ENCODE results near the gene CDC42SE1. TPM values are rescaled to one million over a fixed set of nuclear protein-coding genes. Genes with fewer than 3 reads are reported as not detected.
A peak's percentile ranks its signal among the peaks of the same experiment; 100 is the strongest.

CDC42SE1 gene
- total RNA-seq, 1 donor from 2014 or later = 114 TPM

DNA sequence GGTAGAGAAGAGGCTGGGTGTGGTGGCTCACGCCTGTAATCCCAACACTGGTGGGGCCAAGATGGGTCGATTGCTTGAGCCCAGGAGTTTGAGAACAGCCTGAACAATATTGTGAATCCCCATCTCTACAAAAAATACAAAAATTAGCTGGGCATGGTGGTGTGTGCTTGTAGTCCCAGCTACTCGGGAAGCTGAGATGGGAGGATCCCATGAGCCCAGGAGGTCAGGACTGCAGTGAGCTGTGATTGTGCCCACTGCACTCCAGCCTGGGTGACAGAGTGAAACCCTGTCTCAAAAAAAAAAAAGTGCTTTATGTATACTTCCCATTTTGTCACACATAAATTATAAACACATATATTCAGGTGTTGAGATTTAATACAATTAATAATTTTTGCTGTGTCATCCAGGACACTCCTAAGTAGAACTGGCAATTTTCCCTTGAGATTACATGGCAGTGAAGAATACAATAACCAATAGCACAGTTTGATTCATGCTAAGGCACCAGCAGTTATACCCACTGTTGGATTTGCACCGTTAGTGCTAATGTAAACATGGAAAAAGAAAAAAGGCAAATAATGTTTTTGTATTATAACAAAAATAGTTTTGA lies 26.6 kb upstream of the CDC42SE1 start:
- Histone ChIP-seq H3K27ac (no peak overlapping the region), H3K9me3 (no peaks in the 10 kb centered on the region), H3K27me3 (ENCODE audit: low read depth) (no peaks in the 10 kb centered on the region), H3K4me3 (no peak overlapping the region), H3K36me3 (no peaks in the 10 kb centered on the region), H3K4me1 (no peaks in the 10 kb centered on the region)
- TF ChIP-seq, protein P1, sequence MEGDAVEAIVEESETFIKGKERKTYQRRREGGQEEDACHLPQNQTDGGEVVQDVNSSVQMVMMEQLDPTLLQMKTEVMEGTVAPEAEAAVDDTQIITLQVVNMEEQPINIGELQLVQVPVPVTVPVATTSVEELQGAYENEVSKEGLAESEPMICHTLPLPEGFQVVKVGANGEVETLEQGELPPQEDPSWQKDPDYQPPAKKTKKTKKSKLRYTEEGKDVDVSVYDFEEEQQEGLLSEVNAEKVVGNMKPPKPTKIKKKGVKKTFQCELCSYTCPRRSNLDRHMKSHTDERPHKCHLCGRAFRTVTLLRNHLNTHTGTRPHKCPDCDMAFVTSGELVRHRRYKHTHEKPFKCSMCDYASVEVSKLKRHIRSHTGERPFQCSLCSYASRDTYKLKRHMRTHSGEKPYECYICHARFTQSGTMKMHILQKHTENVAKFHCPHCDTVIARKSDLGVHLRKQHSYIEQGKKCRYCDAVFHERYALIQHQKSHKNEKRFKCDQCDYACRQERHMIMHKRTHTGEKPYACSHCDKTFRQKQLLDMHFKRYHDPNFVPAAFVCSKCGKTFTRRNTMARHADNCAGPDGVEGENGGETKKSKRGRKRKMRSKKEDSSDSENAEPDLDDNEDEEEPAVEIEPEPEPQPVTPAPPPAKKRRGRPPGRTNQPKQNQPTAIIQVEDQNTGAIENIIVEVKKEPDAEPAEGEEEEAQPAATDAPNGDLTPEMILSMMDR (IDR thresholded peaks at IDR 0.05) = no peak
- intact Hi-C loops (cut with DNase I) = no loop called here
- ATAC-seq = no peak
- no peak for DNase-seq

DNA sequence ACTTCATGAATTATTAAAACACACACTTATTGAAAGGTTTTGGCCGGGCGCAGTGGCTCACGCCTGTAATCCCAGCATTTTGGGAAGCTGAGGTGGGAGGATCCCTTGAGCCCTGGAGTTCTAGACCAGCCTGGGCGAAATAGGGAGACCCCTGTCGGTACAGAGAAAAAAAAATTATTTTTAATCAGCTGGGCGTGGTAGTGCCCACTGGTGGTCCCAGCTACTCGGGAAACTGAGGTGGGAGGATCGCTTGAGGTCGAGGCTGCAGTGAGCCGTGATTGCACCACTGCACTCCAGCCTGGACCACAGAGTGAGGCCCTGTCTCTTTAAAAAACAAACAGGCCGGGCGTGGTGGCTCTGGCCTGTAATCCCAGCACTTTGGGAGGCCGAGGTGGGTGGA lies 12.8 kb upstream of the CDC42SE1 start:
- Histone ChIP-seq H3K4me3 (no peak overlapping the region), H3K36me3 (no peaks in the 10 kb centered on the region), H3K4me1 (peaks cover 22% of the 10 kb centered on the region), H3K27me3 (ENCODE audit: low read depth) (no peaks in the 10 kb centered on the region), H3K27ac (no peak overlapping the region), H3K9me3 (no peaks in the 10 kb centered on the region)
- ATAC-seq (no peak), DNase-seq (no peak)
- intact Hi-C loops (cut with DNase I) = no loop called here
- TF ChIP-seq, protein P1 (IDR thresholded peaks at IDR 0.05) = no peak

DNA sequence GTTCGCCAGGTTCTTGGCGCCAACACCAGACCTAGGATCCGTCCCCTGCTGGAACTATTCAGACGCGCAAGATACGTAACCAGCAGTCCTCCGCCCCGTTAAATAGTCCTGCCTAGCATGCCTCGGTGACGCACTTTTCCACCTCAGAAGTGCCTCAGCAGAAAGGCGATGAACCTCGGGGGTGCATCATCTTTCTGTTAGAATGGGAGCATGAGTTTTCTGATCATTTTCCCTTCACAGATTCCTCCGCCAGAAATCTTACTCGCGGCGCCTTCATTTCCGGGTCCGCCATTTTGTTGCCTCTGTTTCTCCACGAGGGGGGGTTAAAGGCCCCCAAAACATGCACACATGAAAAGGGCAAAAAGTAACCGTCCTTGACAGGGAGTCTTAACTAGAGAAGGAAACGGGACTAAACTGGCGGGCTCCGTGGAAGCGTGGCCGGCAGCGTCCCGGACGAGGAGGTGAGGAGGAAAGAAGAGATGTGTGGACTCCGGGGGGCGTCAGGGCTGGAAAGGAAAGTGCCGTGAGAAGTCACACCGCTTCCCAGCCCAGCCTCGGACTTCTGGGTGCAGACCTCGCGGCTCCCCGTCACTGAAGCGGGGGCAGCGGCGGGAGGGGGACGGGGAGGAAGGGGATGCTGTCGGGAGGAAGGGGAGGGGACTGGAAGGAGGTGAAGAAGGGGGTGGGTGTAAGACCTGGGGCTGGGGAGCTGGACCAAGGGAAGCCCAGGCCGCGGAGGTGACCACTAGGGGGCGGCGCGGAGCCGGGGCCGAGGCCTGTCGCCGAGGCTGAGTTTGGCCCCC lies 11.3 kb upstream of the CDC42SE1 start, which contains the start of gene GABPB2:
TSS of gene GABPB2 (plus strand) at position 288 of the 803 bp plus-strand sequence. CDS start 17,429 bp downstream, outside the sequence.
- H3K27me3 ChIP-seq (ENCODE audit: low read depth) = no peaks in the 10 kb centered on the region
- TF ChIP-seq, protein P1 (IDR thresholded peaks at IDR 0.05) = peak; percentile 91
- H3K36me3 ChIP-seq = no peaks in the 10 kb centered on the region
- peak within 1 kb of the TSS; percentile 88 for H3K4me3 ChIP-seq
- peak within 1 kb of the TSS; percentile 97 for H3K27ac ChIP-seq
- DNase-seq (peak; percentile 93), ATAC-seq (peak; percentile 96 to 98)
- intact Hi-C loops (cut with DNase I) = no loop called here
- H3K4me1 ChIP-seq = peaks cover 22% of the 10 kb centered on the region
- H3K9me3 ChIP-seq = no peaks in the 10 kb centered on the region

DNA sequence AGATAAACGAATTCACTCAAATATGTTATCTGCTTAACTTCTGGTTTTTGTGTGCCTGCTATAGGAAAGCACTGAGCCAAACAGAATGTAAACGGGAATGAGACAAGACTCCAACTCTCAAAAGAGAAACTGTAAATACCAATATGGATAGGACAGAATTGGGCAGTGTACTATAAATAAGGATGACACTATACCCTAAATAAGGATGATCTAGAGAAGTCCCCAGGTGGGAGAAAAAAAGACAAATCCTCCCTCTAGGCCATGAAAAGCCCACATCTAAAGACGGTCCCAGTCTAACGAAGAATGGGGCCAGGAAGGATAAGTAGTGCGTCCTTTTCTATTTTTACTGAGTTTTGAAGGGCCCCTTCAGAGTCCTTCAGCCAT lies 9.7 kb upstream of the CDC42SE1 start:
- Histone ChIP-seq H3K4me1 (peaks cover 22% of the 10 kb centered on the region), H3K4me3 (peak overlapping the region; percentile 88), H3K27me3 (ENCODE audit: low read depth) (no peaks in the 10 kb centered on the region), H3K9me3 (no peaks in the 10 kb centered on the region), H3K36me3 (no peaks in the 10 kb centered on the region), H3K27ac (peak overlapping the region; percentile 97)
- intact Hi-C loops (cut with DNase I) = no loop called here
- no peak for ATAC-seq
- no peak for DNase-seq
- TF ChIP-seq, protein P1 (IDR thresholded peaks at IDR 0.05) = no peak

DNA sequence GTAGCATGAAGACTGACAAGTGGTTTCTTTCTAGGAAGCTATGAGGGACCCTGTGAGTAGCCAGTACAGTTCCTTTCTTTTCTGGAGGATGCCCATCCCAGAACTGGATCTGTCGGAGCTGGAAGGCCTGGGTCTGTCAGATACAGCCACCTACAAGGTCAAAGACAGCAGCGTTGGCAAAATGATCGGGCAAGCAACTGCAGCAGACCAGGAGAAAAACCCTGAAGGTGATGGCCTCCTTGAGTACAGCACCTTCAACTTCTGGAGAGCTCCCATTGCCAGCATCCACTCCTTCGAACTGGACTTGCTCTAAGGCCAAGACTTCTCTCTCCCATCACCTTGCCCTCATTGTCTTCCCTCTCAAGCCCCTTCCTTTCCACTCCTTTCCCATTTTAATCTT lies 7.8 kb upstream of the CDC42SE1 start:
- ATAC-seq (no peak), DNase-seq (no peak)
- Histone ChIP-seq H3K27ac (no peak overlapping the region), H3K9me3 (no peaks in the 10 kb centered on the region), H3K36me3 (no peaks in the 10 kb centered on the region), H3K4me1 (peaks cover 22% of the 10 kb centered on the region), H3K27me3 (ENCODE audit: low read depth) (no peaks in the 10 kb centered on the region), H3K4me3 (no peak overlapping the region)
- intact Hi-C loops (cut with DNase I) = no loop called here
- TF ChIP-seq, protein P1 (IDR thresholded peaks at IDR 0.05) = no peak

Data from lower lobe of right lung (tissue), 2 donors.